GM19467 (cell line): Measurements from ENCODE around the gene LZTS2.
A peak's percentile ranks its signal among the peaks of the same experiment; 100 is the strongest.

ENCODE experiments used
- ATAC-seq: cut with Tn5 transposase; IDR thresholded peaks from one replicate; pipeline ENCODE4 v1.9.1; 2021; ENCODE audit warnings: mild to moderate bottlenecking, moderate library complexity; ENCODE audit not compliant: unreplicated experiment

Gene LZTS2

GRCh38 chr10:100978901-100979195 lies 20.8 kb upstream of the LZTS2 start:
- no peak for ATAC-seq

DNA sequence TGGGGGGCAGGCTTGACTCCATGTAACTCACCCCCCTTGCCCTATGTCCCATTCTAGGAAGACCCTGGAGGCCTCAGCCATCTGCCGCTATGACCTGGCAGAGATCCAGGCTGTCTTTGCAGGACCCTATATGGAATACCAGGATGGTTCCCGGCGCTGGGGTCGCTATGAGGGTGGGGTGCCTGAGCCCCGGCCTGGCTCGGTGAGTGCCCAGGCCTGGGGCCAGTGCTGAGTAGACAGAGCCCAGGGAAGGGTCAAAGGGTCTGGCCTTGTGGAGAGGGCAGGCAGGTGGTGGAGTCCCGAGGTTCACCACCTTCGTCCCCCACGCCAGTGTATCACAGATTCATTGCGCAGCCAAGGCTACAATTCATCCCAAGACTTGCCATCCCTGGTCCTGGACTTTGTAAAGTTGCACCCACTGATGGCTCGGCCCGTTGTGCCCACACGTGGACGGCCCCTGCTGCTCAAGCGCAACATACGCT lies 19.8 kb upstream of the LZTS2 start:
- no peak for ATAC-seq

GRCh38 chr10:100980311-100980710 lies 19.3 kb upstream of the LZTS2 start:
- no peak for ATAC-seq

DNA sequence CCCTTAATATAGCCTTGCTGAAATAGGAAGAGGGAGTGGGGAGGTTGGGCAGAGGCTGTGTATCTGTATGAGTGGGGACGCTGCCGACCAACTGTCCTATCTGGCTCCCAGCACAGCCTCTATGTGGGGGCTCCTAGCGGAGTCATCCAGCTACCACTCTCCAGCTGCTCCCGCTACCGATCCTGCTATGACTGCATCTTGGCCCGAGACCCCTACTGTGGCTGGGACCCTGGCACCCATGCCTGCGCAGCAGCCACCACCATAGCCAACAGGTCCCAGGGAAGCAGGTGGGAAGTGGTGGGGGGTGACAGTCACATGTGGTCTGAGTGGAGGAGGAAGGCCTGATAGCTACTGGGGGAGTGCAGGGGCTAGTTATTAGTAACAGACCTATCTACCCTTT lies 18.9 kb upstream of the LZTS2 start:
- ATAC-seq, result no peak

DNA sequence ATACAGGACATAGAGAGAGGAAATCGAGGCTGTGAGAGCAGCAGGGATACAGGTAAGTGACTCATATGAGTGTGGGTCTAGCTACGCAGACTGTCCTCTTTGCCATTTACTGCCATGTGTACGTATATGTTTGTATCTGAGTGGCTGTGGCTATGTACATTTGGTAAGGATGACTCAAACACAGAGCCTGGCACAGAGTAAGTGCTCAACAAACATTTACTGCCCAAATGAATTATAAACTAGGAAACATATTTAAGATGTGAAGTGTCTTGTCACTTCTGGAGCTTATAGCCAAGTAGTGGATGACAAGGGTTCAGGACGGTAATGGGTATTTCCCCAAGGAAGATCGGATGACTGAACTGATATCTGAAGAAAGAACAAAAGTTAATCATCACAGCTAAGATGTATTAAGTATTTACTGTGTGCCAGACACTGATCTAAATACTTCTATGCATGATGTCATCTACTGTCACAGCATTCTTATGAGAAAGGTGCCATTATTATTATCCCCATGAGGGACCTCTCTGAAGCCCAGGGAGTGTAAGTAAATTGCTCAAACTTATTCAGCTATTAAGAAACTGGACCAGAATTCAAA lies 18.3 kb upstream of the LZTS2 start:
- no peak for ATAC-seq

DNA sequence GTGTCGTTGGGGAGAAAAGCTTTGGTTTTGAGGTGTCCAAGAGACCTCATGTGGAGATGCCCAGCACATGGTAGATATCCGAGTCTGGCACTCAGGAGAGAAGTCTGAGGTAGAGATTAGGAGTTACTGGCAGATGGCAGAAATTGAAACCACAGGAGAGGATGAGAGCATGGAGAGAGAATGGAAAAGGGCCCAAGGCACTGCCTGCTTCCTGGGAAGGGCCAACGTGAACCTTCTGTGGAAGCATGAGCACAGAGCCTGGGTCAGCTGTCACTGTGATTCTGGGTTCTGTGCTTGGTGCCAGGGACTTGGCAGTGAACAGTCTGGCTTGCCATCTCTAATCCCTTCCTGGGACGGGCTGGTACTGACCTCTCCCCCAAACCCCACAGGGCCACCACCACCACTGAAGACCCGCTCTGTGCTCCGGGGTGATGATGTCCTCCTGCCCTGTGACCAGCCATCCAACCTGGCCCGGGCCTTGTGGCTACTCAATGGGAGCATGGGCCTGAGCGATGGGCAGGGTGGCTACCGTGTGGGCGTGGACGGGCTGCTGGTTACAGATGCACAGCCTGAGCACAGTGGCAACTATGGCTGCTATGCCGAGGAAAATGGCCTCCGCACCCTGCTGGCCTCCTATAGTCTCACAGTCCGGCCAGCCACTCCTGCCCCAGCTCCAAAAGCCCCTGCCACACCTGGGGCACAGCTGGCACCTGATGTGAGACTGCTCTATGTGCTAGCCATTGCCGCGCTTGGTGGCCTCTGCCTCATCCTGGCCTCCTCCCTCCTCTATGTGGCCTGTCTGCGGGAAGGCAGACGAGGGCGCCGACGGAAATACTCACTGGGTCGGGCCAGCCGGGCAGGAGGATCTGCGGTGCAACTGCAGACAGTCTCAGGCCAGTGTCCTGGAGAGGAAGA lies 16.4 kb upstream of the LZTS2 start:
- ATAC-seq, result no peak

DNA sequence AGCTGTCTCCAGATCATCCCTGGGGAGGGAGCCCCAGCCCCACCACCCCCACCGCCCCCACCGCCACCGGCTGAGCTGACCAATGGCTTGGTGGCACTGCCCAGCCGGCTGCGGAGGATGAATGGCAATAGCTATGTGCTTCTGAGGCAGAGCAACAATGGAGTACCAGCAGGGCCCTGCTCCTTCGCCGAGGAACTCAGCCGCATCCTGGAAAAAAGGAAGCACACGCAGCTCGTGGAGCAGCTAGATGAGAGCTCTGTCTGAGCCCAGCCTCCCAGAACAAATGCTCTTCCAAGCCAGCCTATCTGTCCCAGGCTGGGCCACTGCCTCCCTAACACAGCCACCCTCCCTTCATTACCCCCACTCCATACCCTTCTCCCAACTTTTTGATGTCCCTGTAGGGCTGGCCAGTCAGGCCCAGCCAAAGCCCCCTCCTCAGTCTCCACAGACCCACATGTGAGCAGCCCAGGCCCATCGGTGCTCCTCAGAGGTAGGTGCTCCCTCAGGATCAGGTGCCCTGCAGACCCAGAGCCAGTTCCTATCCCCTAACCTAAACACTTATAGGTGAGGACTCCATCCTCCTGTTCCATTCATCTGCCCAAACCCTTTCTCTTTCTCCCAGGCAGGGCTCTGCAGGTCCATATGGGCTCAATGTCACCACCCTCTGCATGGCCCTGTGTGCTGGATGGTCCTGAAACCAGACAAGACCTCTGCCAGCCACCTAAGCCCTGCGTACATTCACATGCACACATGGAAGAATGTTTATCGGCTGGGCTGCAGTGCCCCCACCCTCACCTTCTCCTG lies 15.5 kb upstream of the LZTS2 start:
- ATAC-seq, result no peak

DNA sequence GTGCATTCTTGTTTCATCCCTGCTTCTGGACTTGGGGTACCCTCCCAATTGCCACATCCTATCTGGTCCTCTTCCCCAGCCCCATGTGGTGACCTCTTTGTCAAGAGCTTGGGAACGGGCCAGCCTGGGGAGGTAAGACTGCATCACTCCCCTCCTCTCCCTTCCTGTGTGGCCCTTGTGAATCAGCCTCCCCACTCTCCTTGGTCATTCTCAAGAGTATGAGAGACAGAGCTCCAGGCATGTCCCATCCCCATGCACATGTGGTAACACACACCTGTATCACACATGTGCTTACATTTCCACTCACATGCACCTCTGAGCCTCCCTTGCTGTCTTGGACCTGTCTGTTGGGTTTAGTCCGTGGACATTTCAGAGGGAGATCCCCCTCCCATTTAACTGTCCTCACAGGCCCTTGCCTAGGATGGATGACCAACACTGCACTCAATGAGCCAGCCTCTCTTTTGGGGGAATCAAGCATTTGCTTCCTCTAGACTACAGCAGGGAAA lies 14.9 kb upstream of the LZTS2 start:
- ATAC-seq, result no peak

GRCh38 chr10:100985336-100985735 lies 14.3 kb upstream of the LZTS2 start:
- no peak for ATAC-seq

DNA sequence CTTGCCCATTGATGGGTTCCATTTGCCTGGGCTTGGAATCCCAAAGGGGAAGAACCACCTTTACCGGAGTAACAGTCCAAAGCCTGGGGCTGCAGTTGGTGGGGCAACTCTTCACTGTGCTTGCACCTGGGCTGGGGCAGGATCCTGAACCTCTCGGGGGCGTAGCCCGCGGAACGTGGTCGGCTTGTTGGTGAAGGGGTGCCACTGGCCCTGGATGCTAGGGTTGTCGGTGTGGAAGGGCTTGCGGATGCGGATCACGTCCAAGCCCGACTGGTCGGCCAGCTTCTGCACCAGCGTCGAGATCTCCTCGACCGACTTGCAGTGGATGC lies 13.0 kb upstream of the LZTS2 start:
- ATAC-seq, result no peak

DNA sequence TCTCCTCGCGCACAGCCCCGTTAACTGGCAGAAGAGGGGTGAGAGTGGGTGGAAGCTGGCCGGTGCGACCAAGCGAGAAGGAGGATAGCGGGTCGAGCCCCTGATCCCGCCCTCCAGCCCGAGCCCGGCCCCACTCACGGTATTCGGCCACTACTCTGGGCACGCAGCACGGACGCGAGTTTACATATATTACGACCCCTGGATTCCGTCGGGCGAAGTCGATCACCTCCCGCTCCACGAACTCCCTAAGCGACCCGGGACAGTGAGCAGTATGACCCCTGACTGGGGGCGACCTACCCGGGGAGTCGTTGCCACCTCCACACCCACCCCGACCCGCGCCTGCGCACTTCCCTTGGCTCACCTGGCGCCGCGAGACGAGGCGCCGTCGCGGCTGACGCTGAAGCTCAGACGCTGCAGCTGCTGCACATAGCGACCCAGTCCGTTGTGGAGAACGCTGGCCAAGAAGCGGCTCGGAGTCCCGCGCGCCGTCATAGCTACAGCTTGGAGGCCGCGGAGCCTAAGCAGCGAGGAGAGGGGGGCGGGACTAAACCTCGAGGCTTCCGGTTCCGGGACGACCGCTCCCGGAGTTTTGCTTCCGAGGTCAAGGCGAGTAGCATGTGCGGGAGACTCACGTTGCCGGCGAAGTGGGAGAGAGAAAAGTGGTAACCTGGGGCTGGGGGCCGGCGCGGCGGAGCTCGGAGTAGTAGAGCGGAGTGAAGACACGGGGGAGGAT lies 12.5 kb upstream of the LZTS2 start, which contains the start of the genes MRPL43 and TWNK:
MRPL43 (minus strand) TSS at position 546 of the 733 bp plus-strand sequence; CDS start at position 492, 54 bp downstream.
TWNK (plus strand) TSS at position 592 of the 733 bp plus-strand sequence. CDS start 668 bp downstream, outside the sequence.
- ATAC-seq, result peak; percentile 74

- ATAC-seq, result no peak
These were observed 11.9 kb upstream of the LZTS2 start for GRCh38 chr10:100987685-100988049.

GRCh38 chr10:100988166-100988565 lies 11.4 kb upstream of the LZTS2 start:
- ATAC-seq, result no peak

DNA sequence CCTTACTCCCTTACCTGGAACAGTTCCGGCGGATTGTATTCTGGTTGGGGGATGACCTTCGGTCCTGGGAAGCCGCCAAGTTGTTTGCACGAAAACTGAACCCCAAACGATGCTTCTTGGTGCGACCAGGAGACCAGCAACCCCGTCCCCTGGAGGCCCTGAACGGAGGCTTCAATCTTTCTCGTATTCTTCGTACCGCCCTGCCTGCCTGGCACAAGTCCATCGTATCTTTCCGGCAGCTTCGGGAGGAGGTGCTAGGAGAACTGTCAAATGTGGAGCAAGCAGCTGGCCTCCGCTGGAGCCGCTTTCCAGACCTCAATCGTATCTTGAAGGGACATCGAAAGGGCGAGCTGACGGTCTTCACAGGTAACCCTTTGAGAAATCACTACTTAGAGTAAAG lies 10.5 kb upstream of the LZTS2 start:
- ATAC-seq, result no peak

- ATAC-seq, result no peak
These were observed 5.5 kb upstream of the LZTS2 start for GRCh38 chr10:100993986-100994708.

DNA sequence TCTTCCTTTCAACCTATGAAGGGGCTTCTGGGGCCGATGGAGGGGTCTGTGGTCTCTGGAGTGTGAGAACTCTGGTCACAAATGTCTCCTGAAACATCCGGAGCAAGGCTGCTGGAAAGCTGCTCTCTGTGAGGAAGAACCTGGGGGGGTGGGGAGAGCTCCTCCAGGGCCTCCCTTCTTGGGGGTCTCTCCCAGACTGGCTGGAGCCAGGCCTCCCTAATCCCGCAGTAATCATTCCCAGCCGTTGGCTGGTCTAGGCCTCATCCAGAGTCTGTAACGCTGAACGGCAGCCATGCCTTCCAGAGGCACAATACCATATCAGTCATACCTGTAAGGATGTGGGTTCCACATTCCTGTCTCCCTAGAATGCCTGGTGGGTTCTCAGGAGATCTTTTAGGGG lies 4.4 kb upstream of the LZTS2 start:
- ATAC-seq, result no peak

DNA sequence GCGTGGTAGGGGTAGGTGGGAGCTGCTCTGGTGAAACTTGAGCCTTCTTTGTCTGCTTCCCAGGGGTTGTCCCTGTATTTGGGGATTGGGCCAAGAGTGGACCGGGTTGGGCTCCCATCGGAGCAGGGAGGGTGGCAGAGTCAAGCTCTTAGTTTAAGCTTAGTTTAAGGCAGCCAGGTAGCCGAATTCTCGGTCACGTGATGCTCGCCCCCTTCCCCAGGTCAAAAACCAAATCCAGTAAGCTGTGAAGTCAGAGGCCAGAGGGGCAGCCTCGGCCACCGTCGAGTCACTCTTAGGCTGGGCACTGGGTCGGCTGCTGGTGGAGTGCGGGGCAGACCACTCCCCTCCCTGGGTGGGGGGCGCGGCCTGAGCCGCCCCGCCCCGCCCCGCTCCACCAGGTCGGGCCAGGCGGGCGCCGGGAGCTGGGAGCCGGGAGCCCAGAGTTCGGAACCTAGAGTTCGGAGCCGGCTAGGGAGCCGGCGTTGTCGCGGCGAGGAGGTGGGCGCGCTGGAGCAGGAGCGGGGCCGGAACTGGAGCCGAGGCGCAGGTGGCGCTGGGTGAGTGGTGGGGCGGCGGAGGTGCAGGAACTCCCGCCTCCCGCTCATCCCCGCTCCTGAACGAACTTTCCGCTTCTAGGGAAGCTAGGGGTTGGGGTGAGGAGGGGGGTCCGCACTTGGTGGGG lies 2.8 kb upstream of the LZTS2 start:
- ATAC-seq, result no peak

GRCh38 chr10:100997360-100998182 lies 2.0 kb upstream of the LZTS2 start:
- ATAC-seq, result no peak
